Head of caudate nucleus (tissue), 42 donors: ENCODE results near the gene GNG14.
"Not testable (repeated sequence)": the region's sequence is repeated elsewhere in the genome, so short reads cannot be mapped to it uniquely, and the experiment has no call there.

ENCODE experiments used
- DNase-seq, 42 donors: peaks; one replicate each; pipeline versions ENCODE4 v3.0.0 to v3.0.0-alpha.2; 2020 to 2021; ENCODE audit warnings: mixed read lengths in 7 of 42
- intact Hi-C: fragments of 100-400 bp; cut with DNase I; formaldehyde crosslinking; loops from one replicate; pipeline ENCODE4 v1.15.0; 2022

GNG14 gene

DNA sequence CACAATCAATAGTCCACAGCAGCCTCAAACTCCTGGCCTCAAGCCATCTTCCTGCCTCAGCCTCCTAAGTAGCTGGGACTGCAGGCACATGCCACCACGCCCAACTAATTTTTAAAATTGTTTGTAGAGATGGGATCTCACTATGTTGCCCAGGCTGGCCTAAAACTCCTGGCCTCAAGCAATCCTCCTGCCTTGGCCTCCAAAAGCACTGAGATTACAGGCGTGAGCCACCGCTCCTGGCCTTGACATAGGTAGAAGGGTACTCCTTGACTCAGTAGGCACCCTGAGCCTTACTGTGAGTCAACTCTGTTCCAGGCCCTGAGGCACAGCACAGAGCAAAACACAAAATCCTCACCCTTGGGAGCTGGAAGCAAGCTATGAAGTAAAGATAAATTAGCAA, 28.1 kb downstream of the GNG14 start:
- no peak for DNase-seq
- intact Hi-C loops, result no loop called here

DNA sequence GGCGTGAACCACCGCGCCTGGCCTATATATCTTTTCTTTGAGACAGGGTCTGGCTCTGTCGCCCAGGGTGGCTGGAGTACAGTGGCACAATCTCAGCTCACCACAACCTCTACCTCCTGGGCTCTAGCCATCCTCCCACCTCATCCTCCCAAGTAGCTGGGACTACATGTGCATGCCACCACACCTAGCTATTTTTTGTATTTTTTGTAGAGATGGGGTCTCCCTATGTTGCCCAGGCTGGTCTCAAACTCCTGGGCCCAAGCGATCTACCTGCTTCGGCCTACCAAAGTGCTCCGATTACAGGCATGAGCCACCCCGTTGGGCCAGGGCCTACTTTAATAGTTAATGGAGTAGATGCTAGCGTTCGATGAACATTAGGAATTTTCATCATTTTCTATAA, 32.5 kb downstream of the GNG14 start:
- intact Hi-C loops, result no loop called here
- DNase-seq, result no peak

DNA sequence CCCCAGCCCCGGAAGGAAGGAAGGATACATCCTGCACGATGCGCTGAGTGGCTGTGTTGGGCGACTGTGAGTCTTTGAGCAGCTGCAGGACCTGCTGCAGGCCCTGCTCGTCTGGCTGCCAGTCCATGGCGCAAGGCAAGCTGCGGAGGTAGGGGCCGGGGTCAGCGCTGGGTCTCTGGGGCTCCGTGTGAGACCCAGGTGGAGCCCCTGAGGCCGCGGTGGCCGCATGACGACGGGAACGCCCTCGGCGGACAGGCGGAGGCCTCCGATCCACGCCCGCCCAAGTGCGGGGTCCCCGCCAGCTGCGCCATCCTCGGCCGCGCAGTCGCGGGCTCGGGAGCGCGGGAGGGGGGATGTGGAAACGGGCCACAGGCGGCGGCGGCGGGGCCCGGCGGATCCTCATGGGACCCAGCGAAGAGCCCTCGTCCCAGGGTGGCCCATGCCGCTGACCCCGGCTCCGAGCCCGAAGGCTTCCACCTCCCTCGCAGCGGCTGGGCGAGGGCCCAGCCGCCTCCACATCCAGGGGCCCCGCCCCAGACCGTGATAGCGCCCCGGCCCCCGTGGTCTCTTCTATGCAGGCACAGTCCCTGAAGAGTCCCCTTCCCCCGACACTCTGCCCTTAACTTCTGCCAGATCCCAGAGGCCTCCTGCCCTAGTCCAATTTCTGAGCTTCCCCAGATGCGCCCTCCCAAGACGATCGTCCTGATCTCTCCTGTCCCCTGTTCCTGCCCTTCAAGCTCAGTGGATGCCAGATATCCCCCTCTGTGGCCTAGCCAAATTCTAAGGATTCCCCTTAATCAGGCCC, 33.3 kb downstream of the GNG14 start:
- DNase-seq, result peak in 25 of 42 donors; percentile 8 to 57 (median 30)
- intact Hi-C loops, result no loop called here

GRCh38 chr19:12721656-12722565, 34.1 kb downstream of the GNG14 start:
- intact Hi-C loops, result no loop called here

GRCh38 chr19:12722566-12723380, 35.0 kb downstream of the GNG14 start:
- DNase-seq, result peak; percentile 94 to 100 (median 98)
- intact Hi-C loops, result loop anchor here (1.0 kb wide), 1 partner anchor 12 kb away; the partner anchor contains the start of gene TRIR

More at GRCh38 chr19:12721656-12722565, 34.1 kb downstream of the GNG14 start:
- peak in 38 of 42 donors; percentile 19 to 74 (median 52) for DNase-seq

DNA sequence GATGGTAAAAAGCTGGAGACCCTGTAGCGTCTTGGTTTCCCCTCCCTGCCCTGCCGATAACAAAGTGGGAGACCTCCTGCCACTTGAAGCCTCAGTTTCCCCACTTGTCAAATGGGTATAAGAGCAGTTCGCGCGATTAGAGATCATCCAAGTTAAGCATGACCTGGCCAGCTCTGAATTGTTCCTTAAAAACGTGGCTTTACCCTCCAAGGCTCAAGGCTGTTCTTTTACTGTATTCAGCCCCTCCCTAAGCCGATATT, 35.5 kb downstream of the GNG14 start:
- DNase-seq, result no peak
- intact Hi-C loops, result loop anchor here (1.0 kb wide), 1 partner anchor 11 kb away; the partner anchor contains the start of gene TRIR

DNA sequence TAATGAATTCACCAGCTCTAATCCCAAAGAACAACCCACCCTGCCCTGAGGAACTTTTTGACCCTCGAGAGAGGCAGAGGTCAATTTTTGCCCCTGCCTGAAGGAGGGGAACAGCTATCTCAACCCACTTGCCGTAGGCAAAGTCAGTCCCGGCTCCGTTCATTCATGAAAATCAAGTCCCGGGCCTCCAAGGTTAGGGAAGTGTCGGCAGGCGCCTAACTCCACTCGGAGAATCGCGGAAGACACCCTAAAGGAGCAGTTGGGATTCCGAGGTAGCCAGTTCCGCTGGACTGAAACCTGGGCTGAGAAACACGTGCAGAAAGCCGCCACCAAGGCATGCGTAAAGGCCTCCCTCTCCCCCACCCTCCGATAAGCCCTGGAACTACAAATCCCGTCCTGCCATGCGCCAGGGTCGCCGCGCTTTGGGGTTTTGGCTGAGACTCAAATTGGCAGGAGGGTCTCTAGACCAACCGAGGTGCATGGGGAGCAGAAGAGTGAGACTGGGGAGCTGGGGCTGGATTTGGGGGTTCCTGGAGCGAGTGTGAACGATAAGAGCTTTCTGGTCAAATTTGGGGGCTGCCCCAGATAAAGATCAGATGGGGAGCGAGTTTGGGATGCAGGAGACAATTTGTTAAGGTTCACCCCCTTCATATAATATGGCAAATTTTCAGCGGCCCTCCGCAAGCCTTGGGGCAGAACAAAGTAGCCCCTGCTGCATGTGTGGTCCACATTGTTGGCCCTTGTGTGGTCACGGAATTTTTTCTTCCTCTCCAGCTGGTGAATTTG, 36.0 kb downstream of the GNG14 start, which contains the start of gene TNPO2:
Gene TNPO2, minus strand, starts transcription at position 292 of the 786 bp plus-strand sequence. CDS start 2,955 bp downstream, outside the sequence.
- DNase-seq, result peak; percentile 47 to 88 (median 71)
- intact Hi-C loops, result loop anchor here (1.0 kb wide), 1 partner anchor 10 kb away; the partner anchor contains the start of gene TRIR

DNA sequence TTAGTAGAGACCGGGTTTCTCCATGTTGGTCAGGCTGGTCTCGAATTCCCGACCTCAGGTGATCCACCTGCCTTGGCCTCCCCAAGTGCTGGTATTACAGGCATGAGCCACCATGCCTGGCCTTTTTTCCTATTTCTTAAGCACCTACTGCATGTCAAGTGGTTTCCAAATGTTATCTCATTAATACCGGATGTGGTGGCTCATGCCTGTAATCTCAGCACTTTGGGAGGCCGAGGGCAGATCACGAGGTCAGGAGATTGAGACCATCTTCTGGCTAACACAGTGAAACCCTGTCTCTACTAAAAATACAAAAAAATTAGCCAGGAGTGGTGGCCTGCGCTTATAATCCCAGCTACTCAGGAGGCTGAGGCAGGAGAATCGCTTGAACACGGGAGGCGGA, 37.8 kb downstream of the GNG14 start:
- DNase-seq, intact Hi-C loops: not testable (repeated sequence)

GRCh38 chr19:12726988-12727316, 39.2 kb downstream of the GNG14 start:
- intact Hi-C loops, result no loop called here
- no peak for DNase-seq

GRCh38 chr19:12727745-12728433, 40.1 kb downstream of the GNG14 start:
- no peak for DNase-seq
- intact Hi-C loops, result no loop called here

- intact Hi-C loops, result no loop called here
- DNase-seq, result no peak
Observed at GRCh38 chr19:12730064-12730463, 42.3 kb downstream of the GNG14 start.

- no peak for DNase-seq
- intact Hi-C loops, result no loop called here
Observed at GRCh38 chr19:12731337-12731736, 43.5 kb downstream of the GNG14 start.

DNA sequence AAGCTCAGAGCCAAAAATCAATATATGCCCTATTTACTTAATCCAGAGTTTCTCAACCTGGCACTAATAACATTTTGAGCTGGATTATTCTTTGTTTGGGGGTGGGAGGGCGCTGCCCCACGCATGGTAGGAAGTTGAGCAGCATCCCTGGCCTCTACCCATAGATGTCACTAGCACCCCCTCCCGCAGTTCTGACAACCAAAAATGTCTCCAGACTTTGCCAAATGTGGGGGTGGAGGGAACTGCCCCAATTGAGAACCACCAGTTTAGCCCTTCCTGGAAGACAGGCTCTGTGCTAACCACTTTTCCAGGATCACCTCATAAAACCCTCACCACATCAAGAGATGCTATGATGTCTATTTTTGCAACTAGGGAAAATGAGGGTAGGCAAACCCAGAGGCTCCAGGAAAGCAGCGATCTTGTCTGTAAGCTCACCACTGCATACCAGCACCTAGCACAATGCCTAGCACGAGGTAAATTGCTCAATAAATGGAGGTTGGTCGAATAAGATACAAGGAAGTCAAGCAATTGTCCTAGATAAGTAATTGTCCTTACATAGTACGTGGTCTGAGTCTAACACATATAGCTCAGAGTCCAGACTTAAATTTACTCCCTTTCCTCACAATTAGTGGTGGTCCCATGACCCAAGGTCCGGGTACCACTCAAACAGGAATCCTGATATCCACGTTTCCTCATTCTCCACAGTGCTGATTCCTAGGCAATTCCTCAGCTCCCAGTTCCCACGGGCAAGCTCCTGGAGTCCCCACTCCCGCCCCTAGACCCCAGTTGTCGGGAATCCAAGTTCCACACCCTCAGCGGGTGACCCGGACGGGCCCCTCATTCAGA, 45.8 kb downstream of the GNG14 start:
- peak in 18 of 42 donors; percentile 15 to 63 (median 37) for DNase-seq
- intact Hi-C loops, result loop anchor here (1.0 kb wide), 1 partner anchor 10 kb away; the partner anchor contains the start of gene TNPO2

- peak; percentile 74 to 98 (median 92) for DNase-seq
- intact Hi-C loops, result no loop called here
Observed at GRCh38 chr19:12736995-12737834, 49.4 kb downstream of the GNG14 start, which contains the start of gene GET3. GET3 (plus strand) TSS chr19:12737497; CDS start chr19:12737506, 9 bp downstream.

DNA sequence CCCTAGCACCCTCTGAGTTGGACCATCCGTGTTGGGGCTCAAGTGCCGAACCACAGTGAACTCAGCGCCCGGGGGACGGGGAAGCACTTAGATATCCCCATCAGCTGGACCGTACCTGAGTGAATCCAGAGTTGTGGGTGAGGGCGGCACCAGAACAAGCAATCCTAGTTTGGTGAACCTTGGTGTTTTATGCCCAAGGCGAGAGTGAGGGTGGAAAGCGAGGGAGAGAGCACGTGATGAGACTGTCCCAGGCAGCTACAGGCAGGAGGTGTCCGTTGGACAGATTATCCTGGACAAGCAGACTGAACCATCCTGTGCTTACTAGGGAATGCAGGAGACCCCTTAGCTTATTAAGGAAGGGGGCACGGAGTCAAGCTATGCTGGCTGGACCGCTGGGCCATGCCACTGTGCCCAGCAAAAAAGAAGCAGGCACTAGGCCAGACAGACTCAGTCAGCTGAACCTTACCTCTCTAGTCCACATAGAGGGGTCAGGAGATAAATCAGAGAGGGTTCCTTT, 50.1 kb downstream of the GNG14 start:
- intact Hi-C loops, result no loop called here
- no peak for DNase-seq
